ENCODE results near the gene XPO1. TPM values are rescaled to one million over a fixed set of nuclear protein-coding genes. Genes with fewer than 3 reads are reported as not detected.
"Not testable (repeated sequence)": the region's sequence is repeated elsewhere in the genome, so short reads cannot be mapped to it uniquely, and the experiment has no call there.

Gene XPO1
- total and polyA plus RNA-seq, 5 donors: 38.5 to 81.7 (median 54.2) TPM

GRCh38 chr2:61465045-61465444 is 73.1 kb downstream of the XPO1 start:
- Histone ChIP-seq H3K4me3 (ENCODE audit: low read length) (no peak overlapping the region), H3K27me3 (ENCODE audit: control insufficient read depth, insufficient read depth) (no peaks in the 10 kb centered on the region), H3K4me1 (ENCODE audit: control insufficient read depth, insufficient read depth, low read length) (peaks cover 5% of the 10 kb centered on the region), H3K9me3 (ENCODE audit: control insufficient read depth, low read length) (no peaks in the 10 kb centered on the region), H3K27ac (ENCODE audit: low read length) (no peak overlapping the region)
- ATAC-seq (no peak), DNase-seq (no peak)
- intact Hi-C loops (cut with DNase I): no loop called here
- 49% methylated on average over 3 of the region's 3 CpGs for WGBS

DNA sequence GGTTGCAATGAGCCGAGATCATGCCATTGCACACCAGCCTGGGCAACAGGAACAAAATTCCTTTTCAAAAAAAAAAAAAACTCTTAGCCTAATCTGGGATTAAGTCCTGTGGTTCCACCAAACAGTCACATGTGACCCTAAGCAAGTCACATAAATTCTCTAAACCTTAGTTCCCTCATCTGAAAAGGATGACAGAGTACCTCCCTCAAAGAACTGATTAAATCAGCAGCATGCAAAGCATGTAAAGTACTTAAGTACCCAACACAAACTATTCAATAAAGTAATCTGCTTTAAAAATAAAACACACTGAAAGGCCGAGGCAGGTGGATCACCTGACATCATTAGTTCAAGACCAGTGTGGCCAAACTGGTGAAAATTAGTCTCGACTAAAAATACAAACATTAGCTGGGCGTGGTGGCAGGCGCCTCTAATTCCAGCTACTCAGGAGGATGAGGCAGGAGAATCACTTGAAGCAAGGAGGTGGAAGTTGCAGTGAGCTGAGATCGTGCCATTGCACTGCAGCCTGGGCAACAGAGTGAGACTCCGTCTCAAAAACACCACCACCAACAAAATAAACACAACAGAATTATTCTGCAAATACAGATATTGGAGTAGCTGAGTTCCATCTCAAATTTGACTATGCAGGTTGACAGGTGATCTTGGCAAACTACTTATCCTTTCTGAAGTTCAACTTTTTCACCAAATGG is 74.2 kb downstream of the XPO1 start:
- no peaks in the 10 kb centered on the region for H3K9me3 ChIP-seq (ENCODE audit: control insufficient read depth, low read length)
- H3K4me1 ChIP-seq (ENCODE audit: control insufficient read depth, insufficient read depth, low read length): peaks cover 7% of the 10 kb centered on the region
- H3K27me3 ChIP-seq (ENCODE audit: control insufficient read depth, insufficient read depth): no peaks in the 10 kb centered on the region
- DNase-seq (no peak), ATAC-seq (no peak)
- intact Hi-C loops (cut with DNase I): no loop called here
- H3K27ac ChIP-seq (ENCODE audit: low read length): no peak overlapping the region
- no peak overlapping the region for H3K4me3 ChIP-seq (ENCODE audit: low read length)
- WGBS: 86% methylated on average over 7 of the region's 7 CpGs

DNA sequence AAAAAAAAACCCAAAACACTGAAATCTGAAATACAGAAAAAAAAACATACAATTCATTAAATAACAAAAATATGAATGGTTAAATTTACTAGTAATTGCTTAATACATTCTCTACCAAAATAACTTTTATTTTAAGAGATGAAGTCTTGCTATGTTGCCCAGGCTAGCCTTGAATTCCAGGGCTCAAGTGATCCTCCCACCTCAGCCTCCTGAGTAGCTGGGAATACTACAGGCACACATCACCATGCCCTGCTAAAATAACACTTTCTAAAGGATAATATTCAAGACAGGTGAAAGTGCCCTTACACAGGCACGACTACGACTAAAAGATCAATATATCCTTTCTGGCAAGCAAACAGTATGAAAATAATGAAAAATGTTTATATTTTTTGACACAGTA is 76.8 kb downstream of the XPO1 start:
- WGBS: 93% methylated on average over 2 of the region's 2 CpGs
- DNase-seq: no peak

DNA sequence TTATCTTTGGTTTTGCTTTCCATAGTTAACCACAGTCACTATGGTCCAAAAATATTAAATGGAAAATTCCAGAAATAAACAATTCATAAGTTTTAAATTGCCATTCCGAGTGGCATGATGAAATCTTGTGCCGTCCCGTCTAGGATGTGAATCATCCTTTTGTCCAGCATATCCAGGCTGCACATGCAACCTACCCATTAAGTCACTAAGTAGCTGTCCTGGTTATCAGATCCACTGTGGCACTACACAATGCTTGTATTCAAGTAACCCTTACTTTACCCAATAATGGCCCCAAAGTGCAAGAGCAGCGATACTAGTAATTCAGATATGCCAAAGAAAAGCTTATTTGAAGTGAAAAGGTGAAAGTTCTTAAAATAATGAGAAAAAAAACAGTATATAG is 78.0 kb downstream of the XPO1 start:
- Histone ChIP-seq H3K9me3 (ENCODE audit: control insufficient read depth, low read length) (no peaks in the 10 kb centered on the region), H3K27ac (ENCODE audit: low read length) (no peak overlapping the region), H3K27me3 (ENCODE audit: control insufficient read depth, insufficient read depth) (no peaks in the 10 kb centered on the region), H3K4me1 (ENCODE audit: control insufficient read depth, insufficient read depth, low read length) (peaks cover 15% of the 10 kb centered on the region), H3K4me3 (ENCODE audit: low read length) (no peak overlapping the region)
- intact Hi-C loops (cut with DNase I): no loop called here
- 50% methylated on average over 4 of the region's 4 CpGs for WGBS
- no peak for DNase-seq
- peak; percentile 33 to 56 for ATAC-seq

More for the DNA sequence above, 76.8 kb downstream of the XPO1 start:
- H3K27me3 ChIP-seq (ENCODE audit: control insufficient read depth, insufficient read depth): no peaks in the 10 kb centered on the region
- no peak overlapping the region for H3K27ac ChIP-seq (ENCODE audit: low read length)
- no peak overlapping the region for H3K4me3 ChIP-seq (ENCODE audit: low read length)
- ATAC-seq: no peak
- H3K9me3 ChIP-seq (ENCODE audit: control insufficient read depth, low read length): no peaks in the 10 kb centered on the region
- intact Hi-C loops (cut with DNase I): no loop called here
- peaks cover 14% of the 10 kb centered on the region for H3K4me1 ChIP-seq (ENCODE audit: control insufficient read depth, insufficient read depth, low read length)

GRCh38 chr2:61456746-61457420 is 81.3 kb downstream of the XPO1 start:
- Histone ChIP-seq H3K4me1 (ENCODE audit: control insufficient read depth, insufficient read depth, low read length) (peaks cover 13% of the 10 kb centered on the region), H3K27me3 (ENCODE audit: control insufficient read depth, insufficient read depth) (no peaks in the 10 kb centered on the region), H3K4me3 (ENCODE audit: low read length) (no peak overlapping the region), H3K9me3 (ENCODE audit: control insufficient read depth, low read length) (no peaks in the 10 kb centered on the region), H3K27ac (ENCODE audit: low read length) (peak overlapping the region; percentile 52)
- DNase-seq: no peak
- 93% methylated on average over 6 of the region's 6 CpGs for WGBS
- intact Hi-C loops (cut with DNase I): no loop called here
- peak in 1 of 2 donors; percentile 29 for ATAC-seq

DNA sequence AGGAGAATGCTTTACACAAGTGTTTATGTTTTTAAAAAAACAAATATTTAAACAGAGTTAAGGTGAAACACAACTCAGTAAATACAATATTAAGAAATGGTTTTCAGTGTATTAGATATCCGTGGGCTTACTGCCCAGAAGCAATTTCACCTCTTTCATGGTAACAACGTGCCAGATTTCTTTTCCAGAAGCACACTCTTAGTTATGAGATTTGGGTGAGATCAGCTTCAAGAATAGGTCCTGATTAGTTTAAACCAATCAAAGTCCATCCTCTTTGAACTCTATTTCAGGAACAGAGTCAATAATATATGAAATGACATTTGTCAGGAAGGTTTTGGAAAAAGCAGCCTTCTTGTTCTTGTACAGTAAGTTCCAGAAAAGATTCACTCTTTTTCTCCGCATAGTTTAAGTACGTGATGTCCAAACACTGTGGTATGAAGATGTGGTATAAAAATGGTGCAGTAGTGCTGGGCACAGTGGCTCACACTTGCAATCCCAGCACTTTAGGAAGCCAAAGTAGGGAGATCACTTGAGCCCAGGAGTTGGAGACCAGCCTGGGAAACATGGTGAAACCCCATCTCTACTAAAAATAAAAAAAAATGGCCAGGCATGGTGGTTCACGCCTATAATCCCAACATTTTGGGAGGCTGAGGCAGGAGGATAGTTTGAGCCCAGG is 81.9 kb downstream of the XPO1 start:
- ATAC-seq (no peak), DNase-seq (no peak)
- Histone ChIP-seq H3K9me3 (ENCODE audit: control insufficient read depth, low read length) (no peaks in the 10 kb centered on the region), H3K4me1 (ENCODE audit: control insufficient read depth, insufficient read depth, low read length) (peaks cover 14% of the 10 kb centered on the region), H3K4me3 (ENCODE audit: low read length) (no peak overlapping the region), H3K27me3 (ENCODE audit: control insufficient read depth, insufficient read depth) (no peaks in the 10 kb centered on the region), H3K27ac (ENCODE audit: low read length) (peak overlapping the region; percentile 52)
- intact Hi-C loops (cut with DNase I): no loop called here
- WGBS: 60% methylated on average over 5 of the region's 5 CpGs

DNA sequence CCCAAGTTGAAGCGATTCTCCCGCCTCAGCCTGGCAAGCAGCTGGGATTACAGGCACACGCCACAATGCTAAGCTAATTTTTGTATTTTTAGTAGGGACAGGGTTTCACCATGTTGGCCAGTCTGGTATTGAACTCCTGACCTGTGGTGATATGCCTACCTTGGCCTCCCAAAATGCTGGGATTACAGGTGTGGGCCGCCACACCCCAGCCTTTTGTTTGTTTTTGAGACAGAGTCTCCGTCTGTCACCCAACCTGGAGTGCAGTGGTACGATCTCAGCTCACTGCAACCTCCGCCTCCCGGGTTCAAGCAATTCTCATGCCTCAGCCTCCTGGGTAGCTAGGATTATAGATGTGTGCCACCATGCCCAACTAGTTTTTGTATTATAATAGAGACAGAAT is 83.2 kb downstream of the XPO1 start:
- H3K9me3 ChIP-seq (ENCODE audit: control insufficient read depth, low read length); H3K27ac ChIP-seq (ENCODE audit: low read length); intact Hi-C loops (cut with DNase I); H3K4me3 ChIP-seq (ENCODE audit: low read length); ATAC-seq; H3K27me3 ChIP-seq (ENCODE audit: control insufficient read depth, insufficient read depth); DNase-seq: not testable (repeated sequence)
- WGBS: 97% methylated on average over 8 of the region's 8 CpGs
- H3K4me1 ChIP-seq (ENCODE audit: control insufficient read depth, insufficient read depth, low read length): peaks cover 12% of the 10 kb centered on the region

GRCh38 chr2:61454383-61454782 is 83.8 kb downstream of the XPO1 start:
- Histone ChIP-seq H3K9me3 (ENCODE audit: control insufficient read depth, low read length) (no peaks in the 10 kb centered on the region), H3K27me3 (ENCODE audit: control insufficient read depth, insufficient read depth) (no peaks in the 10 kb centered on the region), H3K4me3 (ENCODE audit: low read length) (no peak overlapping the region), H3K4me1 (ENCODE audit: control insufficient read depth, insufficient read depth, low read length) (peaks cover 11% of the 10 kb centered on the region), H3K27ac (ENCODE audit: low read length) (no peak overlapping the region)
- intact Hi-C loops (cut with DNase I): no loop called here
- DNase-seq: no peak
- no peak for ATAC-seq
- WGBS: 97% methylated on average over 5 of the region's 5 CpGs

DNA sequence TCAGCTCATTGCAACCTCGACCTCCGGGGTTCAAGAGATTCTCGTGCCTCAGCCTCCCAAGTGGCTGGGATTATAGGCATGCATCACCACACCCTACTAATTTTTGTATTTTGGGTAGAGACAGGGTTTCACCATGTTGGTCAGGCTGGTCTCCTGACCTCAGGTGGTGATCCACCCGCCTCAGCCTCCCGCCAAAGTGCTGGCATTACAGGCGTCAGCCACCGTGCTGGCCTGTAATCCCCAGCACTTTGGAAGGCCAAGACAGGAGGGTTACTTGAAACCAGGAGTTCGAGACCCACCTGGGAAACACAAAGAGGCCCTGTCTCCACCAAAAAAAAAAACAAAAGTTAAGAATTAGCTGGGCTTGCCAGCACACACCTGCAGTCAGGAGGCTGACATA is 85.8 kb downstream of the XPO1 start:
- ATAC-seq (no peak), DNase-seq (no peak)
- no peak overlapping the region for H3K27ac ChIP-seq (ENCODE audit: low read length)
- H3K4me1 ChIP-seq (ENCODE audit: control insufficient read depth, insufficient read depth, low read length): peaks cover 6% of the 10 kb centered on the region
- H3K27me3 ChIP-seq (ENCODE audit: control insufficient read depth, insufficient read depth): no peaks in the 10 kb centered on the region
- H3K9me3 ChIP-seq (ENCODE audit: control insufficient read depth, low read length): no peaks in the 10 kb centered on the region
- no peak overlapping the region for H3K4me3 ChIP-seq (ENCODE audit: low read length)
- intact Hi-C loops (cut with DNase I): no loop called here
- WGBS: 93% methylated on average over 8 of the region's 8 CpGs

DNA sequence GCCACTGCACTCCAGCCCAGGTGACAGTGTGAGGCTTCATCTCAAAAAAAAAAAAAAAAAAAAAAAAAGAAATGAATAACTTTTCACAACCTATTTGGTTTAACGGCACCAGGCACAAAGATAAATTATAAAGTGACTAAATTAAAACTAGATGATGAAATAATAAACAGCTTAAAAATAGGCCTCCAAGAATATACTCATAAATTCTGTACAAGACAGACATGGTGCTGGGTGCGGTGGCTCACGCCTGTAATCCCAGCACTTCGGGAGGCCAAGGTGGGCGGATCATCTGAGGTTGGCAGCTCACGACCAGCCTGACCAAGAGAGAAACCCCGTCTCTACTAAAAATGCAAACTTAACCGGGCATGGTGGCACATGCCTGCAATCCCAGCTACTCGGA is 87.0 kb downstream of the XPO1 start:
- no peak overlapping the region for H3K4me3 ChIP-seq (ENCODE audit: low read length)
- ATAC-seq: no peak

GRCh38 chr2:61450144-61450543 is 88.0 kb downstream of the XPO1 start:
- no peak for ATAC-seq
- 88% methylated on average over 4 of the region's 4 CpGs for WGBS
- Histone ChIP-seq H3K4me3 (ENCODE audit: low read length) (no peak overlapping the region), H3K27ac (ENCODE audit: low read length) (no peak overlapping the region), H3K27me3 (ENCODE audit: control insufficient read depth, insufficient read depth) (no peaks in the 10 kb centered on the region), H3K4me1 (ENCODE audit: control insufficient read depth, insufficient read depth, low read length) (peaks cover 1% of the 10 kb centered on the region), H3K9me3 (ENCODE audit: control insufficient read depth, low read length) (no peaks in the 10 kb centered on the region)
- intact Hi-C loops (cut with DNase I): no loop called here
- no peak for DNase-seq

More for the DNA sequence above, 87.0 kb downstream of the XPO1 start:
- H3K27me3 ChIP-seq (ENCODE audit: control insufficient read depth, insufficient read depth): no peaks in the 10 kb centered on the region
- H3K27ac ChIP-seq (ENCODE audit: low read length): no peak overlapping the region
- peaks cover 1% of the 10 kb centered on the region for H3K4me1 ChIP-seq (ENCODE audit: control insufficient read depth, insufficient read depth, low read length)
- 97% methylated on average over 9 of the region's 9 CpGs for WGBS
- no peaks in the 10 kb centered on the region for H3K9me3 ChIP-seq (ENCODE audit: control insufficient read depth, low read length)
- intact Hi-C loops (cut with DNase I): no loop called here
- DNase-seq: no peak
